ENCODE measurements around the gene TRAPPC10. TPM values are rescaled to one million over a fixed set of nuclear protein-coding genes. Genes with fewer than 3 reads are reported as not detected.
A peak's percentile ranks its signal among the peaks of the same experiment; 100 is the strongest.

The TRAPPC10 gene
- total RNA-seq, 2 experiments from 2014 or later, result 77.9 to 82.7 TPM

GRCh38 chr21:44057960-44058651 lies 46.0 kb downstream of the TRAPPC10 start:
- Mint-ChIP-seq H3K4me1 (peaks cover 11% of the 10 kb centered on the region), H3K27ac (peak overlapping the region; percentile 59), H3K4me3 (no peak overlapping the region), H3K36me3 (peaks cover 21% of the 10 kb centered on the region), H3K9me3 (no peaks in the 10 kb centered on the region), H3K27me3 (no peaks in the 10 kb centered on the region)
- POLR2A ChIA-PET, result interaction anchor here (0.6 kb wide), 1 partner anchor 14 kb away, joined by 3 read pairs; no protein-coding TSS in a partner anchor
- DNase-seq (no peak), ATAC-seq (ENCODE audit: low read depth) (no peak)

GRCh38 chr21:44058652-44058964 lies 46.5 kb downstream of the TRAPPC10 start:
- H3K4me3 Mint-ChIP-seq, result no peak overlapping the region
- H3K27ac Mint-ChIP-seq, result peak overlapping the region; percentile 49
- POLR2A ChIA-PET, result interaction anchor here (0.6 kb wide), 1 partner anchor 15 kb away, joined by 3 read pairs; no protein-coding TSS in a partner anchor
- no peak for DNase-seq
- H3K36me3 Mint-ChIP-seq, result peaks cover 22% of the 10 kb centered on the region
- ATAC-seq (ENCODE audit: low read depth), result no peak
- no peaks in the 10 kb centered on the region for H3K9me3 Mint-ChIP-seq
- H3K4me1 Mint-ChIP-seq, result peaks cover 14% of the 10 kb centered on the region
- H3K27me3 Mint-ChIP-seq, result no peaks in the 10 kb centered on the region

GRCh38 chr21:44058981-44059380 lies 46.9 kb downstream of the TRAPPC10 start:
- Mint-ChIP-seq H3K27me3 (no peaks in the 10 kb centered on the region), H3K36me3 (peaks cover 20% of the 10 kb centered on the region), H3K4me3 (no peak overlapping the region), H3K9me3 (no peaks in the 10 kb centered on the region), H3K27ac (no peak overlapping the region), H3K4me1 (peaks cover 14% of the 10 kb centered on the region)
- ATAC-seq (ENCODE audit: low read depth) (no peak), DNase-seq (no peak)
- POLR2A ChIA-PET, result no interaction called here

- no peaks in the 10 kb centered on the region for H3K27me3 Mint-ChIP-seq
- no peak overlapping the region for H3K4me3 Mint-ChIP-seq
- H3K4me1 Mint-ChIP-seq, result peaks cover 15% of the 10 kb centered on the region
- ATAC-seq (ENCODE audit: low read depth) (no peak), DNase-seq (no peak)
- peaks cover 20% of the 10 kb centered on the region for H3K36me3 Mint-ChIP-seq
- POLR2A ChIA-PET, result no interaction called here
- no peaks in the 10 kb centered on the region for H3K9me3 Mint-ChIP-seq
- H3K27ac Mint-ChIP-seq, result no peak overlapping the region
These were observed 47.6 kb downstream of the TRAPPC10 start for GRCh38 chr21:44059710-44060109.

- ATAC-seq (ENCODE audit: low read depth) (no peak), DNase-seq (no peak)
- peaks cover 22% of the 10 kb centered on the region for H3K36me3 Mint-ChIP-seq
- no peaks in the 10 kb centered on the region for H3K27me3 Mint-ChIP-seq
- POLR2A ChIA-PET, result interaction anchor here (2.3 kb wide), 1 partner anchor 21 kb away, joined by 17 read pairs; no protein-coding TSS in a partner anchor
- no peak overlapping the region for H3K4me3 Mint-ChIP-seq
- peaks cover 29% of the 10 kb centered on the region for H3K4me1 Mint-ChIP-seq
- H3K9me3 Mint-ChIP-seq, result no peaks in the 10 kb centered on the region
- H3K27ac Mint-ChIP-seq, result no peak overlapping the region
These were observed 50.3 kb downstream of the TRAPPC10 start for GRCh38 chr21:44062380-44062779.

GRCh38 chr21:44063151-44063912 lies 51.2 kb downstream of the TRAPPC10 start:
- DNase-seq (no peak), ATAC-seq (ENCODE audit: low read depth) (no peak)
- H3K9me3 Mint-ChIP-seq, result no peaks in the 10 kb centered on the region
- H3K4me1 Mint-ChIP-seq, result peaks cover 27% of the 10 kb centered on the region
- peaks cover 22% of the 10 kb centered on the region for H3K36me3 Mint-ChIP-seq
- H3K27me3 Mint-ChIP-seq, result no peaks in the 10 kb centered on the region
- H3K27ac Mint-ChIP-seq, result peak overlapping the region; percentile 76
- no peak overlapping the region for H3K4me3 Mint-ChIP-seq
- POLR2A ChIA-PET, result interaction anchor here (0.6 to 2.3 kb wide), 2 partner anchors 20 to 101 kb away, joined by 3 to 17 read pairs; no protein-coding TSS in a partner anchor

GRCh38 chr21:44064852-44065403 lies 52.8 kb downstream of the TRAPPC10 start:
- DNase-seq (no peak), ATAC-seq (ENCODE audit: low read depth) (no peak)
- Mint-ChIP-seq H3K36me3 (peaks cover 19% of the 10 kb centered on the region), H3K4me1 (peaks cover 29% of the 10 kb centered on the region), H3K9me3 (no peaks in the 10 kb centered on the region), H3K27me3 (no peaks in the 10 kb centered on the region), H3K27ac (peak overlapping the region; percentile 97), H3K4me3 (peak overlapping the region; percentile 81)
- POLR2A ChIA-PET, result interaction anchor here (1.5 to 2.4 kb wide), 5 partner anchors 10 to 53 kb away, joined by 4 to 14 read pairs (median 10); partner anchors contain the start of gene TRAPPC10

- POLR2A ChIA-PET, result interaction anchor here (1.3 to 2.4 kb wide), 6 partner anchors 10 to 53 kb away, joined by 3 to 14 read pairs (median 8); partner anchors contain the start of gene TRAPPC10
- peaks cover 30% of the 10 kb centered on the region for H3K4me1 Mint-ChIP-seq
- peak; percentile 68 for DNase-seq
- peaks cover 20% of the 10 kb centered on the region for H3K36me3 Mint-ChIP-seq
- peak overlapping the region; percentile 97 for H3K27ac Mint-ChIP-seq
- ATAC-seq (ENCODE audit: low read depth), result peak; percentile 99
- no peaks in the 10 kb centered on the region for H3K9me3 Mint-ChIP-seq
- H3K4me3 Mint-ChIP-seq, result peak overlapping the region; percentile 81
- no peaks in the 10 kb centered on the region for H3K27me3 Mint-ChIP-seq
These were observed 53.3 kb downstream of the TRAPPC10 start for GRCh38 chr21:44065428-44065827.

- Mint-ChIP-seq H3K27me3 (no peaks in the 10 kb centered on the region), H3K4me3 (peak overlapping the region; percentile 81), H3K4me1 (peaks cover 30% of the 10 kb centered on the region), H3K27ac (peak overlapping the region; percentile 97), H3K36me3 (peaks cover 20% of the 10 kb centered on the region), H3K9me3 (no peaks in the 10 kb centered on the region)
- no peak for ATAC-seq (ENCODE audit: low read depth)
- DNase-seq, result no peak
- POLR2A ChIA-PET, result interaction anchor here (1.3 to 2.4 kb wide), 6 partner anchors 9 to 54 kb away, joined by 3 to 14 read pairs (median 8); partner anchors contain the start of gene TRAPPC10
These were observed 54.0 kb downstream of the TRAPPC10 start for GRCh38 chr21:44066116-44066515.

- Mint-ChIP-seq H3K9me3 (no peaks in the 10 kb centered on the region), H3K4me1 (peaks cover 30% of the 10 kb centered on the region), H3K27ac (peak overlapping the region; percentile 71), H3K27me3 (no peaks in the 10 kb centered on the region), H3K36me3 (peaks cover 20% of the 10 kb centered on the region), H3K4me3 (no peak overlapping the region)
- POLR2A ChIA-PET, result interaction anchor here (0.8 to 1.5 kb wide), 4 partner anchors 11 to 54 kb away, joined by 3 to 5 read pairs (median 4); no protein-coding TSS in a partner anchor
- DNase-seq (no peak), ATAC-seq (ENCODE audit: low read depth) (no peak)
These were observed 55.1 kb downstream of the TRAPPC10 start for GRCh38 chr21:44067011-44067839.

- H3K36me3 Mint-ChIP-seq, result peaks cover 25% of the 10 kb centered on the region
- H3K9me3 Mint-ChIP-seq, result no peaks in the 10 kb centered on the region
- H3K4me3 Mint-ChIP-seq, result no peak overlapping the region
- POLR2A ChIA-PET, result interaction anchor here (1.1 kb wide), 2 partner anchors 8 to 57 kb away, joined by 3 read pairs; no protein-coding TSS in a partner anchor
- ATAC-seq (ENCODE audit: low read depth), result no peak
- no peak overlapping the region for H3K27ac Mint-ChIP-seq
- no peak for DNase-seq
- H3K4me1 Mint-ChIP-seq, result peaks cover 21% of the 10 kb centered on the region
- H3K27me3 Mint-ChIP-seq, result no peaks in the 10 kb centered on the region
These were observed 58.3 kb downstream of the TRAPPC10 start for GRCh38 chr21:44070391-44070790.

- Mint-ChIP-seq H3K27ac (no peak overlapping the region), H3K4me1 (peaks cover 16% of the 10 kb centered on the region), H3K27me3 (no peaks in the 10 kb centered on the region), H3K4me3 (no peak overlapping the region), H3K36me3 (peaks cover 26% of the 10 kb centered on the region), H3K9me3 (no peaks in the 10 kb centered on the region)
- POLR2A ChIA-PET, result interaction anchor here (1.8 kb wide), 1 partner anchor 9 kb away, joined by 4 read pairs; no protein-coding TSS in a partner anchor
- ATAC-seq (ENCODE audit: low read depth) (no peak), DNase-seq (no peak)
These were observed 59.4 kb downstream of the TRAPPC10 start for GRCh38 chr21:44071359-44072104.
